ENCODE measurements around the gene ARRDC5.
"Not testable (repeated sequence)": the region's sequence is repeated elsewhere in the genome, so short reads cannot be mapped to it uniquely, and the experiment has no call there.

ARRDC5 gene

DNA sequence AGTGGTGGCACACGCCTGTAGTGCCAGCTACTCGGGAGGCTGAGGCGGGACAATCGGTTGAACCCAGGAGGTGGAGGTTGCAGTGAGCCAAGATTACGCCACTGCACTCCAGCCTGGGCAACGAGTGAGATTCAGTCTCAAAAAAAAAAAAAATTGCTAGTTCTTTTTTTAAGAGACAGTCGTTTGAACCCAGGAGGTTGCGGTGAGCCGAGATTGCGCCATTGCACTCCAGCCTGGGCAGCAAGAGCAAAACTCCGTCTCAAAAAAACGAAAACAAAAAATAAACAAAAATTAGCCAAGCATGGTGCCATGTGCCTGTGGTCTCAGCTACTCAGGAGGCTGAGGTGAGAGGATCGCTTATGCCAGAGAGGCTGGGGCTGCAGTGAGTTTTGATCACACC, 1.8 kb downstream of the ARRDC5 start:
- H3K27me3 Mint-ChIP-seq; H3K4me3 Mint-ChIP-seq; H3K4me1 Mint-ChIP-seq; H3K9me3 Mint-ChIP-seq; H3K27ac Mint-ChIP-seq; H3K36me3 Mint-ChIP-seq; DNase-seq (ENCODE audit: low spot score in 2 of 2); ATAC-seq (ENCODE audit: low read depth): not testable (repeated sequence)

DNA sequence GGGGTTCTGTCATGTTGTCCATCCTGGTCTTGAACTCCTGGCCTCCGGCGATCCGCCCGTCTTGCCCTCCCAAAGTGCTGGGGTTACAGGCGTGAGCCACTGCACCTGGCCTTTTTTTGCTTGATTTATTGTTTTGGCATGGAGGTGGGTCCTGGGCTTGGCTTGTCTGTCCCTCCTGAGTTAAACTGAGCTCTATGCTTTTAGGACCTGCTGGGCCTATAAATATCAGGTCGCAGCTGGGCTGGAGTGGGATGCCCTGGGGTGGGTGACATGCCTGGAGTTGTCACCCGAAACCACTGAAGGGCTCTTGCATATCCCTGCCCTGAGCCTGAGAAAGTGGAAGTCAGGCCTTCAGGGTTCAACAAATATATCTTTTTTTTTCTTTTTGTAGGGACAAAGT, 5.5 kb downstream of the ARRDC5 start:
- ATAC-seq (ENCODE audit: low read depth) (no peak), DNase-seq (ENCODE audit: low spot score in 2 of 2) (no peak)
- H3K9me3 Mint-ChIP-seq, result no peaks in the 10 kb centered on the region
- no peaks in the 10 kb centered on the region for H3K4me1 Mint-ChIP-seq
- no peak overlapping the region for H3K27ac Mint-ChIP-seq
- no peaks in the 10 kb centered on the region for H3K36me3 Mint-ChIP-seq
- no peak overlapping the region for H3K4me3 Mint-ChIP-seq
- no peaks in the 10 kb centered on the region for H3K27me3 Mint-ChIP-seq

GRCh38 chr19:4896372-4896771, 6.3 kb downstream of the ARRDC5 start:
- Mint-ChIP-seq H3K4me3 (no peak overlapping the region), H3K4me1 (no peaks in the 10 kb centered on the region), H3K27me3 (no peaks in the 10 kb centered on the region), H3K9me3 (no peaks in the 10 kb centered on the region), H3K36me3 (no peaks in the 10 kb centered on the region), H3K27ac (no peak overlapping the region)
- DNase-seq (ENCODE audit: low spot score in 2 of 2) (no peak), ATAC-seq (ENCODE audit: low read depth) (no peak)

- H3K9me3 Mint-ChIP-seq; H3K4me3 Mint-ChIP-seq; H3K27ac Mint-ChIP-seq; H3K4me1 Mint-ChIP-seq; H3K36me3 Mint-ChIP-seq; DNase-seq (ENCODE audit: low spot score in 2 of 2); ATAC-seq (ENCODE audit: low read depth); H3K27me3 Mint-ChIP-seq: not testable (repeated sequence)
Measured at GRCh38 chr19:4892962-4893361, 9.7 kb downstream of the ARRDC5 start.

DNA sequence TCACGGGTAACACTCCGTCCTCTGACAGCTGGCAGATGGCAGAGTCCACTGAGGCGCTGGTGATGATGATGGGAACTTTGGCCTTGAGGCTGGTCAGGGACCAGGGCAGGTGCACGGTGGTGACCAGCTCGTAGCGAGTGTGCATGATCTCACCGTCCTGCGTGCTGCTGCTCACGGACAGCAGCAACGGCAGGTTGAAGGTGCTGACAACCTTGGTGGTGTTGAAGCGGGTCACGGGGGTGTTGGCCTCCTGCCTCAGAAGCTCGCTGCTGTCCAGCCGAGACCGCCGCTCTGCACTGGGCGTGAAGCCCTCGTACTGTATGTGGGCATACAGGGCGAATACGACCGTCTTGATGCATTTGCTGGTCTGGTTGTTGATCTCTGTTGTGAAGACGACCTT, 11.6 kb downstream of the ARRDC5 start:
- Mint-ChIP-seq H3K4me3 (no peak overlapping the region), H3K27ac (no peak overlapping the region), H3K9me3 (no peaks in the 10 kb centered on the region), H3K36me3 (peaks cover 2% of the 10 kb centered on the region), H3K4me1 (no peaks in the 10 kb centered on the region), H3K27me3 (no peaks in the 10 kb centered on the region)
- ATAC-seq (ENCODE audit: low read depth) (no peak), DNase-seq (ENCODE audit: low spot score in 2 of 2) (no peak)

DNA sequence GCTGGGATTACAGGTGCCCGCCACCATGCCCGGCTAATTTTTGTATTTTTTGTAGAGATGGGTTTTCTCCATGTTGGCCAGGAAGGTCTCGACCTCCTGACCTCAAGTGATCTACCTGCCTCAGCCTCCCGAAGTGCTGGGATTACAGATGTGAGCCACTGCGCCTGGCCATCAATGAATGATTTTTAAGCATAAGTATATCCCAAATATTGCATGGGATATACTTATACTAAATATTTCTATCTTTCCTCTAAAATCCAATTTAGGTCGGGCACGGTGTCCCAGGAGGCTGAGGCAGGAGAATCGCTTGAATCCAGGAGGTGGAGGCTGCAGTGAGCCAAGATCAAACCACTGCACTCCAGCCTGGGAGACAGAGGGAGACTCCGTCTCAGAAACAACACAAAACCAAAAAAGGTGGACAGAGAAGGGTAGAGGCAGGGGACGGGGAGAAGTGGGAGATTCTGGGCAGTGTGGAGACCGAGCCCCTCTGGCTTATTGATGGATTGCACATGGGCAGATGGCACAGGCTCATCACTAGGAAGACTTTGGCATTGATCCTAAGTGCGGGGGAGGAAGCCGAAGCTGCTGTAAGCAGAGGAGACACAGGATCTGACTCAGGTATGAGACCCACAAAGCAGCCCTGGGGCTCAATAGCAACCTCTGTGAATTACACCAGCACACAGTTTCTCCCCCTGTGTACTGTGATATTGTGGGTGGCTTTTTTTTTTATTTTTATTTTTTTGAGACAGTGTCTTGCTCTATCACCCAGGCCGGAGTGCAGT, 13.5 kb downstream of the ARRDC5 start:
- no peaks in the 10 kb centered on the region for H3K4me1 Mint-ChIP-seq
- no peaks in the 10 kb centered on the region for H3K9me3 Mint-ChIP-seq
- H3K4me3 Mint-ChIP-seq, result no peak overlapping the region
- ATAC-seq (ENCODE audit: low read depth) (no peak), DNase-seq (ENCODE audit: low spot score in 2 of 2) (no peak)
- H3K36me3 Mint-ChIP-seq, result peaks cover 2% of the 10 kb centered on the region
- H3K27me3 Mint-ChIP-seq, result no peaks in the 10 kb centered on the region
- H3K27ac Mint-ChIP-seq, result no peak overlapping the region

DNA sequence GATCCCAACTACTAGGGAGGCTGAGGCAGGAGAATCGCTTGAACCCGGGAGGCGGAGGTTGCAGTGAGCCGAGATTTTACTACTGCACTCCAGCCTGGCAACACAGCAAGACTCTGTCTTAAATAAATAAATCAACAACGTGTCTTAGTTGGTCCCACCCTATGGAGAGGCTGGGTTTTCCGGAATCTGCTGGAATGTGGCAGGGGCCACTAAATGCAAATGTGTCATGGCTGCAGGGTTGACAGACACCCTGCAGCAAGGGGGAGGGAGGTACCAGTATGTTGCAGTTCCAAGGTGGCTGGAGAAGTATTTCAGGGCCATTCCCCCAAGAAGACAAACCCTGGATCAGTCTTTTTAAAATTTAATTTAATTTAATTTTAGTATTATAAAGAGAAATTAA, 14.9 kb downstream of the ARRDC5 start:
- not testable (repeated sequence) for H3K27ac Mint-ChIP-seq; H3K27me3 Mint-ChIP-seq; H3K36me3 Mint-ChIP-seq; H3K4me3 Mint-ChIP-seq; H3K9me3 Mint-ChIP-seq; DNase-seq (ENCODE audit: low spot score in 2 of 2); H3K4me1 Mint-ChIP-seq; ATAC-seq (ENCODE audit: low read depth)

DNA sequence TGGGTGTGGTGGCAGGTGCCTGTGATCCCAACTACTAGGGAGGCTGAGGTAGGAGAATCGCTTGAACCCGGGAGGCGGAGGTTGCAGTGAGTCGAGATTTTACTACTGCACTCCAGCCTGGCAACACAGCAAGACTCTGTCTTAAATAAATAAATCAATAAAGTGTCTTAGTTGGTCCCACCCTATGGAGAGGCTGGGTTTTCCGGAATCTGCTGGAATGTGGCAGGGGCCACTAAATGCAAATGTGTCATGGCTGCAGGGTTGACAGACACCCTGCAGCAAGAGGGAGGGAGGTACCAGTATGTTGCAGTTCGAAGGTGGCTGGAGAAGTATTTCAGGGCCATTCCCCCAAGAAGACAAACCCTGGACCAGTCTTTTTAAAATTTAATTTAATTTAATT, 17.7 kb downstream of the ARRDC5 start:
- DNase-seq (ENCODE audit: low spot score in 2 of 2); H3K27ac Mint-ChIP-seq; H3K36me3 Mint-ChIP-seq; H3K4me3 Mint-ChIP-seq; ATAC-seq (ENCODE audit: low read depth); H3K27me3 Mint-ChIP-seq; H3K9me3 Mint-ChIP-seq; H3K4me1 Mint-ChIP-seq: not testable (repeated sequence)

GRCh38 chr19:4882874-4883273, 19.8 kb downstream of the ARRDC5 start:
- H3K4me1 Mint-ChIP-seq; H3K4me3 Mint-ChIP-seq; H3K27ac Mint-ChIP-seq; DNase-seq (ENCODE audit: low spot score in 2 of 2); H3K27me3 Mint-ChIP-seq; H3K36me3 Mint-ChIP-seq; ATAC-seq (ENCODE audit: low read depth); H3K9me3 Mint-ChIP-seq: not testable (repeated sequence)

DNA sequence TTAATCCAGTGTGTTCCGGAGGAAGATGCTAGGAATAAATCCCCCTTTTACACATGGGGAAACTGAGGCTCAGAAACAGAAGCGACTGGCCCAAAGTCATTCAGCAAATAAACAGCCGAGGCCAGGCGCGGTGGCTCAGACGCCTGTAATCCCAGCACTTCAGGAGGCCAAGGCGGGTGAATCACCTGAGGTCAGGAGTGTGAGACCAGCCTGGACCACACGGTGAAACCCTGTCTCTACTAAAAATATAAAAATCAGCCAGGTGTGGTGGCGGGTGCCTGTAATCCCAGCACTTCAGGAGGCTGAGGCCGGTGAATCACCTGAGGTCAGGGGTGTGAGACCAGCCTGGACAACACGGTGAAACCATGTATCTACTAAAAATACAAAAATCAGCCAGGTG, 23.7 kb downstream of the ARRDC5 start:
- no peak overlapping the region for H3K27ac Mint-ChIP-seq
- H3K4me1 Mint-ChIP-seq, result peaks cover 7% of the 10 kb centered on the region
- no peak for ATAC-seq (ENCODE audit: low read depth)
- H3K36me3 Mint-ChIP-seq, result no peaks in the 10 kb centered on the region
- H3K9me3 Mint-ChIP-seq, result no peaks in the 10 kb centered on the region
- H3K27me3 Mint-ChIP-seq, result peaks cover 2% of the 10 kb centered on the region
- no peak for DNase-seq (ENCODE audit: low spot score in 2 of 2)
- no peak overlapping the region for H3K4me3 Mint-ChIP-seq

GRCh38 chr19:4878491-4878968, 24.2 kb downstream of the ARRDC5 start:
- Mint-ChIP-seq H3K4me3 (no peak overlapping the region), H3K27ac (no peak overlapping the region), H3K27me3 (peaks cover 7% of the 10 kb centered on the region), H3K4me1 (peaks cover 6% of the 10 kb centered on the region), H3K36me3 (no peaks in the 10 kb centered on the region), H3K9me3 (no peaks in the 10 kb centered on the region)
- ATAC-seq (ENCODE audit: low read depth) (no peak), DNase-seq (ENCODE audit: low spot score in 2 of 2) (no peak)

DNA sequence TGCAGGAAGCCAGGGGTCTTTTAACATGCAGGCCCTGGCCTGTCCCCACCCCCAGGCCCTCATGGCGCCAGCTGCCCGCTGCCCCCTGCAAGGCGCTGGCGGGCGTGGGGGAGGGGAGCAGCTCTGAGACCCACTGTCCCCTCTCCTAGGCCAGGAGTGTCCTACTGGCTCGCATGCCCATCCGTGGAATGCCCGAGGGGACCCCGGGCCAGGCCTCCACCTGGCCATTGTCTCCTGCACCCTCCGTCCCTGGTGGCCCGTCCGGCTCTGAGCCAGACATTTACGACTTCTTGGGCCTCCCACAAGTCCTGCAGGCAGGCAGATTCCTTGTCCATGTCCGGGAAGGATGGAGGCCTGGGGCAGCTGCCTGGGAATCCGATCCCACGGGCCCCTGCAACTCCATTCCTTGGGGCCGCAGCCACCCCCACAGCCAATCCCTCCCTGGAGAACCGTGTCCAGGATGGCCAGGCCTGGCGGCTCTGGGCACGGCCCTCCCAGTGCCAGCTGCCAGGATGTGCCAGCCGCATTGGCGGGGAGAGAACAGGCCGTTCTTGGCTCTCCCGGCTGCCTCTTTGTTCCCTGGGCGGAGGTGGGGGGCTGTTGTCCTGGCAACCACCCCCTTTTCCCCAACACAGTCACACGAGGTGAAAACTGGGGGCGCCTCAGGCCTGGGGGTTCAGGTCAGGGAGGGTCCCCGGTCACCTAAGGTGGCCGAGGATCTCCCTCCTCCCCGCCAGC, 24.8 kb downstream of the ARRDC5 start:
- no peak for ATAC-seq (ENCODE audit: low read depth)
- H3K9me3 Mint-ChIP-seq, result no peaks in the 10 kb centered on the region
- H3K27me3 Mint-ChIP-seq, result peaks cover 7% of the 10 kb centered on the region
- H3K36me3 Mint-ChIP-seq, result no peaks in the 10 kb centered on the region
- DNase-seq (ENCODE audit: low spot score in 2 of 2), result no peak
- H3K4me1 Mint-ChIP-seq, result peaks cover 4% of the 10 kb centered on the region
- no peak overlapping the region for H3K4me3 Mint-ChIP-seq
- H3K27ac Mint-ChIP-seq, result no peak overlapping the region

DNA sequence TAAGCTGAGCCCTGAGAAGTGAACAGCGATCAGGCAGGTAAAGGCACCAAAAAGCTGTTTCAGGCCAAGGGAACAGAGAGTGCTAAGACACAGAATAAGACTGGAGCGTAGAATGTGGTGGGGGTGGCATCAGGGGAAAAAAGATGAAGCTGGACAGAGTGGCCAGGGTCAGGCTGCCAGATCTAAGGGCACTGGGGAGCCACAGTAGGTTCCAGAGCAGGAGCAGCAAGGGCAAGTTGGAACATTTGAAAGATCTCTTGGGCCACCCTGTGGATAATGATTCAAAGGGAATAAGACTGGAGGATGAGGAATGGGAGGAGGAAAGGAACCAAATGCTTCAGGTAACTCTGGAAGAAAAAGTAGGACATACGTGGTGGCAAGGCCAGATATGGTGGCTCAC, 28.8 kb downstream of the ARRDC5 start:
- H3K27ac Mint-ChIP-seq, result no peak overlapping the region
- H3K4me1 Mint-ChIP-seq, result peaks cover 10% of the 10 kb centered on the region
- H3K27me3 Mint-ChIP-seq, result peaks cover 7% of the 10 kb centered on the region

DNA sequence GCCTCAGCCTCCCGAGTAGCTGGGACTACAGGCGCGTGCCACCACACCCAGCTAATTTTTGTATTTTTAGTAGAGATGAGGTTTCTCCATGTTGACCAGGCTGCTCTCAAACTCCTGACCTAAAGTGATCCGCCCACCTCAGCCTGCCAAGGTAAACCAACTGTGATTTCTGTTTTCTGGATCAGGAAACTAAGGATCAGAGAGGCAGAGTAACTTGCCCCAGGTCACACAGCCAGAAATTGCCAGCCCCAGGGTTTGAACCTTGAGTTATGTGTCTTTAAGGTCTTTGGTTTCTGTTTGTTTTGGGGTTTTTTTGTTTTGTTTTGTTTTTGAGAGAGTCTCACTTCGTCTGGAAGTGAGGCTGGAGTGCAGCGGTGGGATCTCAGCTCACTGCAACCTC, 31.0 kb downstream of the ARRDC5 start:
- Mint-ChIP-seq H3K4me1 (peaks cover 10% of the 10 kb centered on the region), H3K27ac (no peak overlapping the region), H3K4me3 (no peak overlapping the region), H3K27me3 (peaks cover 7% of the 10 kb centered on the region), H3K36me3 (no peaks in the 10 kb centered on the region), H3K9me3 (no peaks in the 10 kb centered on the region)
- DNase-seq (ENCODE audit: low spot score in 2 of 2), result no peak
- no peak for ATAC-seq (ENCODE audit: low read depth)

More for the DNA sequence above, 28.8 kb downstream of the ARRDC5 start:
- DNase-seq (ENCODE audit: low spot score in 2 of 2), result no peak
- Mint-ChIP-seq H3K36me3 (no peaks in the 10 kb centered on the region), H3K9me3 (no peaks in the 10 kb centered on the region), H3K4me3 (no peak overlapping the region)
- no peak for ATAC-seq (ENCODE audit: low read depth)
